Neutrophil (primary cell): ENCODE data around the gene TTC21B.

Experiments
- H3K27ac ChIP-seq: fragments of 200-600 bp; sonication (generic); 2 replicates; pipeline ENCODE4 v1.5.1; 2016; ENCODE audit warnings: mild to moderate bottlenecking, moderate library complexity
- H3K27me3 ChIP-seq: fragments of 200-600 bp; sonication (generic); 2 replicates; pipeline ENCODE4 v1.6.0; 2016; ENCODE audit warnings: mild to moderate bottlenecking
- H3K36me3 ChIP-seq: fragments of 200-600 bp; sonication (generic); 2 replicates; pipeline ENCODE4 v1.5.1; 2017
- H3K4me1 ChIP-seq, 2 experiments: fragments of 200-600 bp in 1 of 2; sonication (generic) in 1 of 2; 1 replicate in 1 of 2; 2 replicates in 1 of 2; pipeline versions ENCODE4 v1.5.1 to v1.6.1; 2013 to 2016; ENCODE audit warnings: low read depth in 1 of 2, low read length in 1 of 2, mild to moderate bottlenecking in 1 of 2, moderate library complexity in 1 of 2; ENCODE audit not compliant: control insufficient read depth in 1 of 2, insufficient read depth in 1 of 2
- H3K4me3 ChIP-seq, 2 experiments: fragments of 200-600 bp in 1 of 2; sonication (generic) in 1 of 2; 1 replicate in 1 of 2; 2 replicates in 1 of 2; pipeline ENCODE4 v1.5.1; 2013 to 2016; ENCODE audit warnings: low read depth in 1 of 2, low read length in 1 of 2, mild to moderate bottlenecking in 1 of 2, moderate library complexity in 1 of 2
- H3K9me3 ChIP-seq: fragments of 200-600 bp; sonication (generic); 2 replicates; pipeline ENCODE4 v1.5.1; 2016
- CTCF ChIP-seq: fragments of 200-600 bp; sonication (generic); IDR thresholded peaks from 2 replicates; pipeline ENCODE4 v1.5.1; 2016; ENCODE audit warnings: antibody characterized with exemption

The TTC21B gene

GRCh38 chr2:165889158-165889557, 64.4 kb downstream of the TTC21B start:
- no peak for TF ChIP-seq CTCF
- no peaks in the 10 kb centered on the region for H3K36me3 ChIP-seq
- no peak overlapping the region for H3K4me3 ChIP-seq
- H3K27ac ChIP-seq = no peak overlapping the region
- no peaks in the 10 kb centered on the region for H3K4me1 ChIP-seq
- H3K9me3 ChIP-seq = no peaks in the 10 kb centered on the region
- no peaks in the 10 kb centered on the region for H3K27me3 ChIP-seq

GRCh38 chr2:165888171-165888570, 65.4 kb downstream of the TTC21B start:
- H3K4me3 ChIP-seq = no peak overlapping the region
- no peaks in the 10 kb centered on the region for H3K4me1 ChIP-seq
- no peaks in the 10 kb centered on the region for H3K27me3 ChIP-seq
- no peak for TF ChIP-seq CTCF
- no peaks in the 10 kb centered on the region for H3K36me3 ChIP-seq
- H3K9me3 ChIP-seq = no peaks in the 10 kb centered on the region
- H3K27ac ChIP-seq = no peak overlapping the region

DNA sequence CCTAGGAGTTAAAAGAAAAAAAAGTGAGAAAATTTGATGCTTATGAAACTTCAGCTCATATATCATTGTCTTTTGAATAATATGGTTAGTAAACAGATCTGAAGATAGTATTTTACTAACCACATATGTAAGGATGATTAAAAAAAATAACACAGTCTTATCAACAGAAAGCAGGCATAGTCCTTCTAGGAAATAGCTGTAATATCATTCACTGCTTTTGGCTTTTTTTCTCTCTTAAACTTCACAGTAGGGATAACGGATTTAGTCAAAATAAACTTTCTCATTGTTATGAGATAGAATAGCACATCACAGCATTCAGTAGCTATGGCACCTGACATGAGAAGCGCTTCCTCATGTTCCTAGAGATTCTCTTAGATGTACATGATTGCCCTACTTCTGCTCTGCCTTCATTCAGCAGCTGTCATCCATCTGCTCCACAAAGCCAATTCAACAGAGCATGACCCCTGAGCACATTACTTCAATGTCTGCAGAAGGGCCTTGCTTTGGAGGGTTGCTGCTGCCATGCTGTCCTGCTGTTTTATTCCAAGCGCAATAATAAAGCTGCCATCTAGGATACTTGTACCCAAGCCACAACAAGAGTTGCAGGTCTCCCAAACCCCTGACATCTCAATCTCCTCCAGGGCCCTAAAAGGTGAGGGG, 67.0 kb downstream of the TTC21B start:
- H3K27me3 ChIP-seq = no peaks in the 10 kb centered on the region
- no peaks in the 10 kb centered on the region for H3K4me1 ChIP-seq
- no peaks in the 10 kb centered on the region for H3K9me3 ChIP-seq
- no peak overlapping the region for H3K27ac ChIP-seq
- no peak overlapping the region for H3K4me3 ChIP-seq
- no peak for TF ChIP-seq CTCF
- H3K36me3 ChIP-seq = no peaks in the 10 kb centered on the region

DNA sequence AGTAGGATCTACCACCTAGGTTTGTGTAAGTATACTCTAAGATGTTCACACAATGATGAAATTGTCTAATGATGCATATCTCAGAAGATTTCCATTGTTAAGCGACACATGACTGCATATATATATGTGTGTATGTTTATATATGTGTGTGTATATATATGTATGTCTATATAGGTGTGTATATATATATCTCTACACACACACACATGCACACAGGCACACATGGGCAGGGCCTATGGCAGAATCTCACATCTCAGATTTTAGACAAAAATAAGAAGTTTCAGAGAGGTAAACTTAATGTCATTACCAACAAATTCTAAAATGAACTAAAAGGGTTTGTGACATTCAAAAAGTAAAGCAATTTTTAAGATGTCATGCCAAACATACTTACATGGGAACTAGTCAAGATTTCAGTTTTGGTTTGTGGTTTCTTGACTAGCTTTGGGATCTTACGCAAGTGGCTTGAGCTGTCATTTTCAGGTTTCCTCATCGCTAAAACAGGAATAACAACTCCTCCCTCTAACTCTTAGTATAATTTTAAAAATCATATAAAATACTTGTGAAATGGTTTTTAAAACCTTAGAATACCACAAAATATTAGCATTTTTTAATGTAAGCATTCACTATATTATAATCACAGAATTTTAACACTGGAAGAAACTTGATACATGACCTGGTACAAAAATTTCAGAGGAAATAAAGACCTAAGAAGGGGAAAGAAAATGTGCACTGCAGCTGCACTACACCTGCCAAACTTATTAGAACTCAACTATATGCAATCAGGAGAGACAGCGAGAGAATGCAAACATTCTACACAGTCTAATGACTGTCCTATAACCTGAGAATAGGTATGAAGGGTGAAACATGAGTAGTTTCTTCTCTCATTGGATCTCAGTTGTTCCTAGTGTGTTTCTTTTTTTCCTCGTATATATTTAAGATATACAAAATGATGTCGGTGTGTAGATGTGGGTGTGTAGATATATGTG, 75.7 kb downstream of the TTC21B start:
- no peak for TF ChIP-seq CTCF
- Histone ChIP-seq H3K27me3 (no peaks in the 10 kb centered on the region), H3K36me3 (no peaks in the 10 kb centered on the region), H3K27ac (peak overlapping the region; percentile 90), H3K9me3 (no peaks in the 10 kb centered on the region), H3K4me1 (peaks cover 26 to 29% of the 10 kb centered on the region in 2 experiments), H3K4me3 (peak overlapping the region in 1 of 2 experiments; percentile 33)

DNA sequence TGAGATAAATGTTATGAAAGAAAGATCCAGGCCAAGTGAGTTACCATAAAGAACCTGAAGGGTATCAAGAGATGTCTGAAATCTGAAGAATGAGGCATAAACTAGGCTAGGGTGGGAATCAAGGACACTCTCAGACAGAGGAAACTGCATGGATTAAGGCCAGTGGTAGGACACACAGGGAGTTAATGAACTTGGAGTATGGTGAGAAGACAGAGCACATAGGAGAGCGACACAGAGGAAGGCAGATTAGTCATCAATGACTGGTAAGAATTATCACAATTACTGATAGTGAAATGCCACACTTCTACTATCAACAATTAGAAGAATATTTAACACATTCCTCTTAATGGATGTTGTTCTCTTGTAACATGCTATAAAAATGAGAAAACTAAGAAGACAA, 76.9 kb downstream of the TTC21B start:
- no peak for TF ChIP-seq CTCF
- peak overlapping the region; percentile 90 for H3K27ac ChIP-seq

More for the DNA sequence above, 76.9 kb downstream of the TTC21B start:
- Histone ChIP-seq H3K9me3 (no peaks in the 10 kb centered on the region), H3K27me3 (no peaks in the 10 kb centered on the region), H3K4me1 (peaks cover 26 to 29% of the 10 kb centered on the region in 2 experiments), H3K36me3 (no peaks in the 10 kb centered on the region), H3K4me3 (no peak overlapping the region)
